ENCODE results near the gene OR52M1.

DNA sequence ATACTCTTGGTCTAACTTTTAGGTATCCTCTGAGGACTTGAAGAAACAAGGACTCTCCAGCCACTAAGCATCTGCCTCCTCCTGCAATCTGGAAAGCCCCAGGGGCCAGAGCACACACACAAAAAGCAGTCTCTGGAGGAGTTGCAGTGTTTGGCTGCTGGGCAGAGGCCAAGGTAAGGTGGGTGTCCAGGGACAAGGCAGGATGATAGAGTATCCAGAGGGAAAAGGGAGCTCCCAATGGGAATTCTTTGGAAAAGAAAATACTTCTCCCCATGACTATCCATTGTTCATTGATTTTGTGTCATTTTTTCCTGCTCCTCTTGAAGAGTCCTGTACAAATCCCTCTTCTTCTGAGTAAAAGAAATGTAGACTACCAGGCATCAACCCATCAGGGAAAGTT is 36.5 kb downstream of the OR52M1 start, which contains the start of gene OR52I2:
- TF ChIP-seq, protein P1, sequence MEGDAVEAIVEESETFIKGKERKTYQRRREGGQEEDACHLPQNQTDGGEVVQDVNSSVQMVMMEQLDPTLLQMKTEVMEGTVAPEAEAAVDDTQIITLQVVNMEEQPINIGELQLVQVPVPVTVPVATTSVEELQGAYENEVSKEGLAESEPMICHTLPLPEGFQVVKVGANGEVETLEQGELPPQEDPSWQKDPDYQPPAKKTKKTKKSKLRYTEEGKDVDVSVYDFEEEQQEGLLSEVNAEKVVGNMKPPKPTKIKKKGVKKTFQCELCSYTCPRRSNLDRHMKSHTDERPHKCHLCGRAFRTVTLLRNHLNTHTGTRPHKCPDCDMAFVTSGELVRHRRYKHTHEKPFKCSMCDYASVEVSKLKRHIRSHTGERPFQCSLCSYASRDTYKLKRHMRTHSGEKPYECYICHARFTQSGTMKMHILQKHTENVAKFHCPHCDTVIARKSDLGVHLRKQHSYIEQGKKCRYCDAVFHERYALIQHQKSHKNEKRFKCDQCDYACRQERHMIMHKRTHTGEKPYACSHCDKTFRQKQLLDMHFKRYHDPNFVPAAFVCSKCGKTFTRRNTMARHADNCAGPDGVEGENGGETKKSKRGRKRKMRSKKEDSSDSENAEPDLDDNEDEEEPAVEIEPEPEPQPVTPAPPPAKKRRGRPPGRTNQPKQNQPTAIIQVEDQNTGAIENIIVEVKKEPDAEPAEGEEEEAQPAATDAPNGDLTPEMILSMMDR (IDR thresholded peaks at IDR 0.05; ENCODE audit: low read depth, low read length, poor library complexity, severe bottlenecking) = no peak
- no peak for TF ChIP-seq EZH2phosphoT487 (IDR thresholded peaks at IDR 0.05; ENCODE audit: borderline replicate concordance, low read length)
